RWPE1 (cell line): ENCODE results near the gene RASAL2.
A peak's percentile ranks its signal among the peaks of the same experiment; 100 is the strongest.
"Not testable (repeated sequence)": the region's sequence is repeated elsewhere in the genome, so short reads cannot be mapped to it uniquely, and the experiment has no call there.

Source experiments
- CTCF ChIA-PET: fragments of 350-600 bp; sonication (Branson Sonifier 250); formaldehyde crosslinking; extraction: SDS; loops from one replicate; lab custom pipeline; 2021; lab: Yijun Ruan, JAX
- POLR2A ChIA-PET: fragments of 400-600 bp; formaldehyde crosslinking; extraction: SDS; loops from one replicate; lab custom pipeline; 2020; ENCODE audit warnings: antibody characterized with exemption; ENCODE audit not compliant: low non-redundant PET; lab: Yijun Ruan, JAX
- DNase-seq: peaks from one replicate; pipeline ENCODE4 v3.0.0; 2012; ENCODE audit warnings: low spot score
- H3K27ac ChIP-seq: fragments of 450-650 bp; 2 replicates; pipeline ENCODE4 v1.5.1; 2017
- CTCF ChIP-seq: fragments of 450-650 bp; conservative IDR thresholded peaks from 2 replicates; pipeline ENCODE4 v1.5.1; 2017; ENCODE audit warnings: low read depth, mild to moderate bottlenecking

The RASAL2 gene

GRCh38 chr1:178301141-178301540 is 207.2 kb downstream of the RASAL2 start:
- TF ChIP-seq CTCF: no peak
- ChIA-PET CTCF (interaction anchor here (0.6 to 2.3 kb wide), 3 partner anchors 231 to 701 kb away, joined by 3 to 10 read pairs (median 9); no protein-coding TSS in a partner anchor), POLR2A (no interaction called here)
- H3K27ac ChIP-seq: no peak overlapping the region
- DNase-seq: no peak

GRCh38 chr1:178307264-178307663 is 213.4 kb downstream of the RASAL2 start:
- no peak overlapping the region for H3K27ac ChIP-seq
- CTCF ChIA-PET: no interaction called here
- POLR2A ChIA-PET: no interaction called here
- TF ChIP-seq CTCF: no peak
- DNase-seq: no peak

- POLR2A ChIA-PET: no interaction called here
These were observed 214.5 kb downstream of the RASAL2 start for GRCh38 chr1:178308438-178308837.

GRCh38 chr1:178310685-178311105 is 216.8 kb downstream of the RASAL2 start:
- DNase-seq: peak; percentile 61
- H3K27ac ChIP-seq: no peak overlapping the region
- ChIA-PET CTCF (interaction anchor here (0.5 to 2.1 kb wide), 12 partner anchors 11 to 231 kb away, joined by 3 to 9 read pairs (median 4); no protein-coding TSS in a partner anchor), POLR2A (no interaction called here)
- peak; percentile 73 for TF ChIP-seq CTCF

More at GRCh38 chr1:178308438-178308837, 214.5 kb downstream of the RASAL2 start:
- CTCF ChIA-PET: interaction anchor here (0.5 kb wide), 1 partner anchor 257 kb away, joined by 3 read pairs; no protein-coding TSS in a partner anchor
- TF ChIP-seq CTCF: no peak
- DNase-seq: no peak
- no peak overlapping the region for H3K27ac ChIP-seq

- TF ChIP-seq CTCF: no peak
- CTCF ChIA-PET: interaction anchor here (0.5 to 2.1 kb wide), 13 partner anchors 12 to 1263 kb away, joined by 3 to 11 read pairs (median 4); no protein-coding TSS in a partner anchor
These were observed 217.3 kb downstream of the RASAL2 start for GRCh38 chr1:178311164-178311563.

GRCh38 chr1:178320280-178320982 is 226.5 kb downstream of the RASAL2 start:
- CTCF ChIA-PET, DNase-seq, POLR2A ChIA-PET: not testable (repeated sequence)
- H3K27ac ChIP-seq: peak overlapping the region; percentile 93

More at GRCh38 chr1:178311164-178311563, 217.3 kb downstream of the RASAL2 start:
- POLR2A ChIA-PET: no interaction called here
- no peak for DNase-seq
- H3K27ac ChIP-seq: no peak overlapping the region

GRCh38 chr1:178323067-178323466 is 229.2 kb downstream of the RASAL2 start:
- no peak overlapping the region for H3K27ac ChIP-seq
- CTCF ChIA-PET: no interaction called here
- peak; percentile 19 for DNase-seq
- no peak for TF ChIP-seq CTCF
- POLR2A ChIA-PET: no interaction called here
